ENCODE results near the gene DCX. TPM values are rescaled to one million over a fixed set of nuclear protein-coding genes. Genes with fewer than 3 reads are reported as not detected.

Gene DCX
- total RNA-seq, 1 experiment from 2014 or later: not detected

- TF ChIP-seq, protein P1, sequence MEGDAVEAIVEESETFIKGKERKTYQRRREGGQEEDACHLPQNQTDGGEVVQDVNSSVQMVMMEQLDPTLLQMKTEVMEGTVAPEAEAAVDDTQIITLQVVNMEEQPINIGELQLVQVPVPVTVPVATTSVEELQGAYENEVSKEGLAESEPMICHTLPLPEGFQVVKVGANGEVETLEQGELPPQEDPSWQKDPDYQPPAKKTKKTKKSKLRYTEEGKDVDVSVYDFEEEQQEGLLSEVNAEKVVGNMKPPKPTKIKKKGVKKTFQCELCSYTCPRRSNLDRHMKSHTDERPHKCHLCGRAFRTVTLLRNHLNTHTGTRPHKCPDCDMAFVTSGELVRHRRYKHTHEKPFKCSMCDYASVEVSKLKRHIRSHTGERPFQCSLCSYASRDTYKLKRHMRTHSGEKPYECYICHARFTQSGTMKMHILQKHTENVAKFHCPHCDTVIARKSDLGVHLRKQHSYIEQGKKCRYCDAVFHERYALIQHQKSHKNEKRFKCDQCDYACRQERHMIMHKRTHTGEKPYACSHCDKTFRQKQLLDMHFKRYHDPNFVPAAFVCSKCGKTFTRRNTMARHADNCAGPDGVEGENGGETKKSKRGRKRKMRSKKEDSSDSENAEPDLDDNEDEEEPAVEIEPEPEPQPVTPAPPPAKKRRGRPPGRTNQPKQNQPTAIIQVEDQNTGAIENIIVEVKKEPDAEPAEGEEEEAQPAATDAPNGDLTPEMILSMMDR (IDR thresholded peaks at IDR 0.05; ENCODE audit: unreplicated experiment): no peak
- Mint-ChIP-seq H3K27ac (ENCODE audit: unreplicated experiment) (no peak overlapping the region), H3K4me1 (ENCODE audit: low read depth, unreplicated experiment) (no peaks in the 10 kb centered on the region), H3K36me3 (ENCODE audit: insufficient read depth, unreplicated experiment) (no peaks in the 10 kb centered on the region), H3K9me3 (ENCODE audit: low read depth, unreplicated experiment) (peaks cover 9% of the 10 kb centered on the region), H3K4me3 (ENCODE audit: low read depth, unreplicated experiment) (no peak overlapping the region), H3K27me3 (ENCODE audit: unreplicated experiment) (no peaks in the 10 kb centered on the region)
- CTCF ChIA-PET: no interaction called here
- DNase-seq: no peak
- no TSS peak for BruUV-seq (replicated peaks)
- intact Hi-C loops (cut with micrococcal nuclease; ENCODE audit: unreplicated experiment): no loop called here
Measured at GRCh38 chrX:111431001-111431400, 19.0 kb upstream of the DCX start.

DNA sequence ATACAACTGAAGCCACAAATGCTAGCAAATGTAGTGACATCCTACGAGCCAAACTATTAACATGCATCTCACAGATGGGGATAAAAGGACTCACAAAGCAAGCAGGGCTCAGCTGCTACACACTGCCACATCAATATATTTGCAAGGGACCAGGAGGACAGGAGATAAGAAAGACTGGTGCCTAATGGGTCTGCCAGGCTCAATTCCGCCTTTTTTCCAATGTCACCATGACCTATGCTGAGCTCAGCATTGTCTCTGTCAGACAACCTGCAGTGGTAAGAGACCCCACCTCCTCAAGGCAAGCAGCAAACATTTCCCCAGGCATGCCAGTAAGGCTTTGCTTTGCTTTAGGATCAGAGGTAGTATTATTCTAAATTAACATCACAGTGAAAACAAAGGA, 435 bp downstream of the DCX start:
- no peak for DNase-seq
- intact Hi-C loops (cut with micrococcal nuclease; ENCODE audit: unreplicated experiment): no loop called here
- TF ChIP-seq, protein P1 (IDR thresholded peaks at IDR 0.05; ENCODE audit: unreplicated experiment): no peak
- BruUV-seq (replicated peaks): no TSS peak
- H3K36me3 Mint-ChIP-seq (ENCODE audit: insufficient read depth, unreplicated experiment): no peaks in the 10 kb centered on the region
- peaks cover 4% of the 10 kb centered on the region for H3K9me3 Mint-ChIP-seq (ENCODE audit: low read depth, unreplicated experiment)
- CTCF ChIA-PET: no interaction called here
- no peak overlapping the region for H3K4me3 Mint-ChIP-seq (ENCODE audit: low read depth, unreplicated experiment)
- H3K27ac Mint-ChIP-seq (ENCODE audit: unreplicated experiment): no peak overlapping the region
- H3K27me3 Mint-ChIP-seq (ENCODE audit: unreplicated experiment): no peaks in the 10 kb centered on the region
- H3K4me1 Mint-ChIP-seq (ENCODE audit: low read depth, unreplicated experiment): no peaks in the 10 kb centered on the region

DNA sequence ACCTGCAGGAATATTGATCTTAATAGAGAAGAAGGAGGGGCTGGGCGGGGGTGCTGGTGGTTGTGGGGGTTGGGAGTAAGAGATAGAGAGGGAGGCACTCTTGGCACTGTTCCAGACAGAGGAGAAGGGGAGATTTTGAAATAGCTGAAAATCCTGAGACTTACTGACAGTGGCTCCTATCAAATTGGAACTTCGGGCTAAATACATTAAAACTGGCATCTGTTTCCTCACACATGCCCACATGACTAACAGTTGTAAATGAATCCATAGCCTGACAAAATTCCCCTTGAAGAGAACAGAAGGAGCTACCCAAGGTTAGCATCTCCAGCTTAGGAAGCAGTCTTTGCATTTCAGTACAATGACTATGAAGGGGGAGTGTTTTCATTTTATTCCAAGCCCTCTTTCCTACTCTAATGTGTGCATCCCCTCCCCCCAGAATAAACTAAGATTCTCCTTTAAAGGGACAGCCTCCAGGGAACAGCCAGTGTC, 1.4 kb downstream of the DCX start:
- no TSS peak for BruUV-seq (replicated peaks)
- Mint-ChIP-seq H3K9me3 (ENCODE audit: low read depth, unreplicated experiment) (peaks cover 2% of the 10 kb centered on the region), H3K36me3 (ENCODE audit: insufficient read depth, unreplicated experiment) (no peaks in the 10 kb centered on the region), H3K4me1 (ENCODE audit: low read depth, unreplicated experiment) (no peaks in the 10 kb centered on the region), H3K4me3 (ENCODE audit: low read depth, unreplicated experiment) (no peak overlapping the region), H3K27me3 (ENCODE audit: unreplicated experiment) (no peaks in the 10 kb centered on the region), H3K27ac (ENCODE audit: unreplicated experiment) (no peak overlapping the region)
- DNase-seq: no peak
- CTCF ChIA-PET: no interaction called here
- TF ChIP-seq, protein P1 (IDR thresholded peaks at IDR 0.05; ENCODE audit: unreplicated experiment): no peak
- intact Hi-C loops (cut with micrococcal nuclease; ENCODE audit: unreplicated experiment): no loop called here

DNA sequence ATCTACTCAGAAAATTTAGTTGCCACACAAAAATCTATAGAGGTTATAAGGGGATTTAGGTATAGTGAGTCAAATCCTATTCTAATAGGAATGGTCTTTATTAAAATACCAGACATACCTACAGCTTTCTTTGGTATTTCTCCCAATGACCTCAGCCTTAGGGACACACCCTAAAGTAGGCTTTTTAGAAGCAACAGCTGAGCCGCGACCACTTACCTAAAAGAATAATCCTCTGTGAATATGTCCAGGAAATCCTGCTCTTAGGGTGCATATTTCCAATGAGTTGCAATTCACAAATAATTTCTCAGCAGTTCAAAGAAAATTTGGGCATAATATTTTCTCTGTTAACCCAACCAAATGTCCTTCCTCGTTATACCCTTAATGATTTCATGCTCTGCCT, 2.7 kb downstream of the DCX start:
- Mint-ChIP-seq H3K4me1 (ENCODE audit: low read depth, unreplicated experiment) (no peaks in the 10 kb centered on the region), H3K27ac (ENCODE audit: unreplicated experiment) (no peak overlapping the region), H3K4me3 (ENCODE audit: low read depth, unreplicated experiment) (no peak overlapping the region), H3K27me3 (ENCODE audit: unreplicated experiment) (no peaks in the 10 kb centered on the region), H3K36me3 (ENCODE audit: insufficient read depth, unreplicated experiment) (no peaks in the 10 kb centered on the region), H3K9me3 (ENCODE audit: low read depth, unreplicated experiment) (no peaks in the 10 kb centered on the region)
- intact Hi-C loops (cut with micrococcal nuclease; ENCODE audit: unreplicated experiment): no loop called here
- DNase-seq: no peak
- CTCF ChIA-PET: no interaction called here
- TF ChIP-seq, protein P1 (IDR thresholded peaks at IDR 0.05; ENCODE audit: unreplicated experiment): no peak
- BruUV-seq (replicated peaks): no TSS peak

Measured in Calu3 (cell line).